T-helper 9 cell (primary cell): ENCODE measurements around the gene KSR1.
A peak's percentile ranks its signal among the peaks of the same experiment; 100 is the strongest.
"Not testable (repeated sequence)": the region's sequence is repeated elsewhere in the genome, so short reads cannot be mapped to it uniquely, and the experiment has no call there.

Experiments
- DNase-seq: peaks from one replicate; pipeline ENCODE4 v3.0.0-alpha.2; 2020

The KSR1 gene

GRCh38 chr17:27621942-27622559, 165.8 kb downstream of the KSR1 start:
- no peak for DNase-seq

GRCh38 chr17:27622986-27623385, 166.7 kb downstream of the KSR1 start:
- no peak for DNase-seq

- DNase-seq = no peak
Observed at GRCh38 chr17:27623614-27624013, 167.4 kb downstream of the KSR1 start.

- no peak for DNase-seq
Observed at GRCh38 chr17:27624539-27624938, 168.3 kb downstream of the KSR1 start.

- no peak for DNase-seq
Observed at GRCh38 chr17:27625856-27626255, 169.6 kb downstream of the KSR1 start.

- no peak for DNase-seq
Observed at GRCh38 chr17:27627514-27627913, 171.3 kb downstream of the KSR1 start.

- DNase-seq = no peak
Observed at GRCh38 chr17:27628376-27628775, 172.1 kb downstream of the KSR1 start.

GRCh38 chr17:27629260-27629659, 173.0 kb downstream of the KSR1 start:
- DNase-seq = not testable (repeated sequence)

- peak; percentile 9 for DNase-seq
Observed at GRCh38 chr17:27630607-27631410, 174.6 kb downstream of the KSR1 start, which contains the start of gene LGALS9. TSS of gene LGALS9 (plus strand) at chr17:27631188. CDS start at chr17:27631266, 78 bp downstream.

GRCh38 chr17:27631411-27631760, 175.1 kb downstream of the KSR1 start:
- DNase-seq = no peak

GRCh38 chr17:27631897-27632725, 175.9 kb downstream of the KSR1 start:
- DNase-seq = no peak

GRCh38 chr17:27632766-27633165, 176.5 kb downstream of the KSR1 start:
- DNase-seq = not testable (repeated sequence)

- no peak for DNase-seq
Observed at GRCh38 chr17:27633312-27634025, 177.2 kb downstream of the KSR1 start.

GRCh38 chr17:27634026-27634335, 177.7 kb downstream of the KSR1 start:
- DNase-seq = no peak

GRCh38 chr17:27634776-27635175, 178.5 kb downstream of the KSR1 start:
- no peak for DNase-seq

- no peak for DNase-seq
Observed at GRCh38 chr17:27635275-27635823, 179.1 kb downstream of the KSR1 start.

- not testable (repeated sequence) for DNase-seq
Observed at GRCh38 chr17:27636005-27636520, 179.8 kb downstream of the KSR1 start.

GRCh38 chr17:27637818-27638217, 181.6 kb downstream of the KSR1 start:
- DNase-seq = not testable (repeated sequence)

GRCh38 chr17:27638415-27638914, 182.2 kb downstream of the KSR1 start:
- not testable (repeated sequence) for DNase-seq

GRCh38 chr17:27640790-27641189, 184.5 kb downstream of the KSR1 start:
- DNase-seq = no peak

- DNase-seq = no peak
Observed at GRCh38 chr17:27644586-27644985, 188.3 kb downstream of the KSR1 start.

- not testable (repeated sequence) for DNase-seq
Observed at GRCh38 chr17:27645621-27646020, 189.4 kb downstream of the KSR1 start.
